Activated gamma-delta T cell treated with anti-CD3 and anti-CD28 coated beads, Interleukin-2, amount 50 U/mL, for 16 hours (primary cell): Measurements from ENCODE around the gene GSC.
"Not testable (repeated sequence)": the region's sequence is repeated elsewhere in the genome, so short reads cannot be mapped to it uniquely, and the experiment has no call there.

Source experiments
- DNase-seq: peaks from one replicate; pipeline ENCODE4 v3.0.0-alpha.2; 2020; ENCODE audit warnings: low read depth

Gene GSC

DNA sequence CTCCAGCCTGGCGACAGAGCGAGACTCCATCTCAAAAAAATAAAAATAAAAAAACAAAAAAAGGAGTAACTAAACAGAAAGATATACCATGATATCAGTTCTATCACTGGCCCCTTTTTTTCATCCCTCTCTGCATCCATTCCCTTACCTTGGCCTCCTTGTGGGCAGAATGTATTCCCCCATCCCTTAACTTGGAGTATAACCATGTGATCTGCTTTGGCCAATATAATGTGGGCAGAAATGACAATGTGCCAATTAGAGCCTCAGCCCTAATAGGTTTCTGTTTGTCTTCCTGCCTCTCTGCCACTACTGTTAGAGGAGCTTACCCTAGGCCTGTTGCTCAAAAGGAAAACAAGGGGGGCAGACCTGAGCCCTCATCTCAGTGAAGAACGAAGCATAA, 23.8 kb downstream of the GSC start:
- no peak for DNase-seq

DNA sequence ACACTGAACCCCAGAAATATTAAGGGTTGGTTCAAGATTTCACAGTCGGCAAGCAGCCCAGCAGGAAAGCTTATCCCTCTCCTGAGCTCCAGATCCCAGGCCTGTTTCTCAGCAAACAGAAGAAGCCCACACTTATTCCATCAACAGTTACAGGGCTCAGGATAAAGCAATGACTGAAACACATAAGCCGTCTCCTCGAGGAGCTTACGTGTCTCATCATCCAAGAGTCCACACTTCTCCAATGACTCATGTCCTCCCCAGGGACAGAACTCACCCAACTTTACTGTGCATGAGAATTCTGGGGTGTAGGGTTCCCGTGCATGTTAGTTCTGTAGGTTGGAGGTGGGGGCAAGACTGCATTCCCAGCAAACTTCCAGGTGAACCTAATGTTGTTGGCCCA, 31.2 kb downstream of the GSC start:
- DNase-seq: no peak

DNA sequence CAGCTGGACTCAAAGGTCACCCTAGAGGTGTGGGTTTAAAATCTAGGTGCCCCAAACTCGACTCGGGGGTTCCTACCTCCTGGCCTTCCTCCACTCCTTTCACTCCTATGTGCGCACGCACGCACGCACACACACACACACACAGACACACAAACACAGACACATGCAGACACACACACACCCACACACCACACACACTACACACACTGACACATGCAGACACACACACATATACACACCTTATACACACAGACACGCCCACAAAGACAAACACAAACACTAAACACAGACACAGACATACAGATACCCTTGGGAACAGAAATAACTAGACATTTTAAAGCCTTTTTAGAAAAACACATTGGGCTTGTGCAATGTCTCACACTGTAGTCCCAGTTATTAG, 31.8 kb downstream of the GSC start:
- no peak for DNase-seq

DNA sequence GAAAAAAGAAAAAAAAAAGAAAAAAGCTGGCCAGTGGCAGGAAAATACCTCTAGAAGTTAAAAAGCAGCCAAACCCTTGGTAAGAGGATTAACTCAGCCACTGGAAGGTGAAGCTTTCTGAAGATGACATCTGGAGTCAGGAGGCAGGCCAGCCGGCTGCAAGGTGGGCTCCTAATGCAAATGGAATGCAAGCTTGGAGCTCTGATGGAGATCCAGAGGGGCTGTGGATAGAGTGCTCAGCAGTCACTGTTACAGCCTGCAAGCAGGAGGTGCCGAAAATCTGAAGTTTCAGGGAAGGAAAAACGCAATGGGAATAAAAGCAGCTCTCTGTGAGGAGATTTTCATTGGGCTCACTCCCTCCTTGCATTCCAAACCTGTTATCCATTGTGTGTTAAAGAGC, 41.0 kb downstream of the GSC start:
- DNase-seq: no peak

DNA sequence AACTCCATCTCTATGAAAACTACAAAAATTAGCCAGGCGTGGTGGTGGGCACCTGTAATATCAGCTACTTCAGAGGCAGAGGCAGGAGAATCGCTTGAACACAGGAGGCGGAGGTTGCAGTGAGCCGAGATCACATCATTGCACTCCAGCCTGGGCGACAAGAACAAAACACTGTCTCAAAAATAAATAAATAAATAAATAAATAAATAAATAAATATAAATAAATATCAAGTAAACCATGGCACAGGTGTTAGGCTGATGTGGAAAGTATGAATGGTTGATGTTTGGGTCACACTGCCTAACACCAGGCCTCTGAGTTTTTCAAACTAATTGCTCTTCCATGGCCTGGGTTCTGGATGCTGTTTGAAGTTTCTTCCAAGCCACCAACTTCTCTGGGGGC, 41.5 kb downstream of the GSC start:
- DNase-seq: not testable (repeated sequence)

DNA sequence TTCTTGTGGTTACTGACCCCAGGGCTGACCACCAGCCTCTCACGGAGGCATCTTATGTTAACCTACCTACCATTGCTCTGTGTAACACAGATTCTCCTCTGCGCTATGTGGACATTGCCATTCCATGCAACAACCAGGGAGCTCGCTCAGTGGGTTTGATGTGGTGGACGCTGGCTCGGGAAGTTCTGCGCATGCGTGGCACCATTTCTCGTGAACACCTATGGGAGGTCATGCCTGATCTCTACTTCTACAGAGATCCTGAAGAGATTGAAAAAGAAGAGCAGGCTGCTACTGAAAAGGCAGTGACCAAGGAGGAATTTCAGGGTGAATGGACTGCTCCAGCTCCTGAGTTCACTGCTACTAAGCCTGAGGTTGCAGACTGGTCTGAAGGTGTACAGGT, 43.3 kb downstream of the GSC start:
- not testable (repeated sequence) for DNase-seq

DNA sequence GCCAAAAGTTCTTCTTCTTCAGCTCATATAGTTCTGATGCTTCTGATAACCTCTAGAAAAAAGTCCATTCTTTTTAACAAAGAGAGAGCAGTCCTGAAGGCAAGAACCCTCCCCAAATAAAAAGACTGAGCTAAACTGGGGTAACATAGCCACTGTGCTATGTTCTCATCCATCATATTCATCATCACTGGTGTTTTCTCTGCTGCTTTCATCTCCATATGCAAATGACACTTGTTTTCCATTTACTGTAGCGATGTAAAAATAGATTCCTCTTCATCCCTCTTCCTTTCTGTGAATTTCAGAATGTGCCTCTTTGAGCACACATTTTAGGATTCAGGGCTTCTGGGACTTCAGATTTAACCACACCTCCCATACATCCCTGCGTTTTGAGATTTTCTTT, 44.9 kb downstream of the GSC start:
- no peak for DNase-seq

DNA sequence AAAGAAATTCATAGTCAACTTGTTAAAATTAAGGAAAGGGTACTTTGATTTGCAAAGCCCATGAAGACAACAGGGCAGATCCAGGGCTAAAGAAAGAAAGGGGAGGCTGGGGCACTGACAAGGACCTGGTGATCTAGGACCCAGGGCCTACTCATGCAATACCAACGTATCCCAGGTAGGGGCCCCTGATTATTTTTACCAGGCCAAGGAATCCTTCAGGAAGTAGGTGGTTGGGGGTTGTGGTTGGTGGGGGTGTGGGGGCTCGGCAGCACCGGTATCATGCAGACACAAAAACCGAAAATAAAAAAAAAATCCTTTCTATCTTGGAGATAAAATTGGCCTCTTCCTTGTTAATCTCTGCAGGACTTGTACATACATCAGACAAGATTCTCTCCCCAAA, 47.5 kb downstream of the GSC start:
- DNase-seq: no peak
